T47D (cell line): ENCODE measurements around the gene IFT80.

ENCODE experiments used
- DNase-seq, 2 experiments: peaks; one replicate each; pipeline versions ENCODE4 v3.0.0 to v3.0.0-alpha.2; 2011 to 2012; ENCODE audit warnings: low read depth in 1 of 2, low spot score in 1 of 2
- JUND ChIP-seq: IDR thresholded peaks from 2 replicates; pipeline ENCODE4 v1.6.1; 2012; ENCODE audit warnings: low read depth
- in situ Hi-C: cut with HindIII; loops from 2 replicates; pipeline ENCODE4 v1.10.0; 2016; ENCODE audit warnings: low sequenced_read_pairs, low pct_unique_long_range_greater_than_20kb

Gene IFT80

GRCh38 chr3:160224811-160225175 lies 174.2 kb downstream of the IFT80 start:
- no peak for TF ChIP-seq JUND
- in situ Hi-C loops = no loop called here
- DNase-seq = no peak

- in situ Hi-C loops = no loop called here
- TF ChIP-seq JUND = no peak
- DNase-seq = no peak
Measured at GRCh38 chr3:160224256-160224655, 174.8 kb downstream of the IFT80 start.

DNA sequence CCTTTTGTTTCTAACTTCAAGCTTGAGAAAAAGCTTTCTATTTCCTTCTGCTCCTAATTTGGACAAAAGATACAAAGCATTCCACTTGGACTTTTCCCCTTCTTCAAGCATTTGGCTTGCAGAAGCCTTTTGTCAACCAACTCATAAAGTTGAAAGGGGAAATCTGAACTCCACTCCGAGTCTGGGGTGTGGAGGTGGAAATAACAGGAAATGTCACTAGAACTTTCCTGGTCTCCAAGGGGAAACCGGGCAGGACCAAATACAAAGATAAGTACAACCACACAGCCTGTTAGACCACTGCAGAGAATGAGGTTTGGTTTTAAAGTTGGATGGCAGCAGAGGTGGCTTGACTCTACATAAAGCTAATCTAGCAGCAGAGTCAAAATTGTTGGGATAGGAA lies 178.0 kb downstream of the IFT80 start:
- no peak for TF ChIP-seq JUND
- in situ Hi-C loops = no loop called here
- DNase-seq = no peak

DNA sequence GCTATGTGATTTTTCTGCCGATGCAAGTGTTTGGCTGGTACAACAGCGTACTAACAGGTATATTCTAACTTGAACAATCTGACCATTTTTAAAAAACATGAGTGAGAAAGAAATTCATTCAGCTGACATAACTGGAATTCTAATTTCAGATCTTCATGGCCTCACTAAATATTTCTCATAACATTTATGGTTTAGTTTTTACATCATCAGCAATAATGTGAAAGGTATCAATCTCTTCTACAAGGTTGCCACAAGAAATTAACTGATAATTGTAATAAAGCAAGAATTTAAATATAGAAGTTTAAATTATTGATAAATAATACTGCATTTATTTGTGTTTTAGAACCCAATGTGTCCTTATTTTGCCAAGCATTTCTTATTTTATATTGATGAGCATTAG lies 179.0 kb downstream of the IFT80 start:
- DNase-seq = no peak
- in situ Hi-C loops = no loop called here
- no peak for TF ChIP-seq JUND

GRCh38 chr3:160218136-160218535 lies 180.9 kb downstream of the IFT80 start:
- no peak for DNase-seq
- TF ChIP-seq JUND = no peak
- in situ Hi-C loops = no loop called here

- TF ChIP-seq JUND = no peak
- in situ Hi-C loops = no loop called here
- no peak for DNase-seq
Measured at GRCh38 chr3:160217675-160218074, 181.3 kb downstream of the IFT80 start.

GRCh38 chr3:160213191-160213590 lies 185.8 kb downstream of the IFT80 start:
- no peak for DNase-seq
- in situ Hi-C loops = no loop called here
- TF ChIP-seq JUND = no peak

DNA sequence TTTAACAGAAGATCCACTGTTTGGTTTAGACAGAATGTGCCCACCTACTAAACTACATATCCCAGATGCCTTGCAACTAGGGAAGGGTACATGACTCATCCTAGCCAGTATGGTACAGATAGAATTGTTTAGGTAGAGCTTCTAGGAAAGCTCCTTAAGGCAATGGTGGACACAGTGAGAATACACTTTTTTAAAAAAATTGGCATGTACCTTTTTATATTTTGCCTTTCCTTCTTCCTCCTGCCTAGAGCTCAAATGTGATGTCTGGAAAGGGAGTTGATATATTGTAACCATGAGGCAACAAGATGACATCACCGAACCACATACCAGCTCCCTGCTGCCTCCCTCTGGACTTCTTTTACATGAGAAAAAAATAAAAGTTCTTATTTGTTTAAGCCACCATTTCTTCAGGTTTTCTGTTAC lies 188.2 kb downstream of the IFT80 start:
- in situ Hi-C loops = no loop called here
- TF ChIP-seq JUND = no peak

GRCh38 chr3:160210341-160210740 lies 188.7 kb downstream of the IFT80 start:
- DNase-seq = no peak
- no peak for TF ChIP-seq JUND
- in situ Hi-C loops = no loop called here

More for the DNA sequence above, 188.2 kb downstream of the IFT80 start:
- peak in 1 of 2 experiments; percentile 42 for DNase-seq
